ENCODE data around the gene ITGA8.

Gene ITGA8

DNA sequence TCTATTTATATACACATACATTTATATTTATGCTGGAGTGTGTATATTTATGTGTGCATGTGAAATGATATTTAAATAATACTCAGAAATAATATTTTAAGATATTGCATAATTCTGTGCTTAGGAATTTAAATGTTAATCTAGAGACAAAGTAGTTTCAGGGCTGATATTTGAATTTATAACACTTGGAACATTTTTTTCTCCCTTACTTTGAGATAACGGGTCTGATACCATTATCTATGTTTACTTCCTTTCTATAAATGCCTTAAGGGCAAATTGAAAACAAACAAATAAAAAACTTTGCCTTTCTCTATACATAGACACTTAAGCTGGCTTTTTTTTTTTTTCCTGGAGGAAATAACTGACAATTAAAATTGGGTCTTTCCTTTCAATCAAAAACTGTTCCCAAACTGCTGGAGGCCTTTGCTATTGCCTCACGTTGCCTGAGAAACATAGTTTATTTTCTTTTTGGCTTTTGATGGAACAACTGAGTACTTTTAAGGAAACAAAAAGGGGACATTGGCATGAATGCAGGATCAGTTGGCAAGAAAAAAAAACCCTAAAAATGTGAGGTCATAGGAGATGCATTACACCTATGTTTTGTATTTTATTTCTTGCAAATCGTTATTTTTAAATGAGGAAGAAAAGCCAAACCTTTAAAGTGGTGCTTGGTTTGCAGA, 98.7 kb downstream of the ITGA8 start:
- no peak for DNase-seq (ENCODE audit: extremely low read depth, low read depth)
- TF ChIP-seq, protein P1, sequence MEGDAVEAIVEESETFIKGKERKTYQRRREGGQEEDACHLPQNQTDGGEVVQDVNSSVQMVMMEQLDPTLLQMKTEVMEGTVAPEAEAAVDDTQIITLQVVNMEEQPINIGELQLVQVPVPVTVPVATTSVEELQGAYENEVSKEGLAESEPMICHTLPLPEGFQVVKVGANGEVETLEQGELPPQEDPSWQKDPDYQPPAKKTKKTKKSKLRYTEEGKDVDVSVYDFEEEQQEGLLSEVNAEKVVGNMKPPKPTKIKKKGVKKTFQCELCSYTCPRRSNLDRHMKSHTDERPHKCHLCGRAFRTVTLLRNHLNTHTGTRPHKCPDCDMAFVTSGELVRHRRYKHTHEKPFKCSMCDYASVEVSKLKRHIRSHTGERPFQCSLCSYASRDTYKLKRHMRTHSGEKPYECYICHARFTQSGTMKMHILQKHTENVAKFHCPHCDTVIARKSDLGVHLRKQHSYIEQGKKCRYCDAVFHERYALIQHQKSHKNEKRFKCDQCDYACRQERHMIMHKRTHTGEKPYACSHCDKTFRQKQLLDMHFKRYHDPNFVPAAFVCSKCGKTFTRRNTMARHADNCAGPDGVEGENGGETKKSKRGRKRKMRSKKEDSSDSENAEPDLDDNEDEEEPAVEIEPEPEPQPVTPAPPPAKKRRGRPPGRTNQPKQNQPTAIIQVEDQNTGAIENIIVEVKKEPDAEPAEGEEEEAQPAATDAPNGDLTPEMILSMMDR (IDR thresholded peaks at IDR 0.05; ENCODE audit: low read depth, low read length): no peak

DNA sequence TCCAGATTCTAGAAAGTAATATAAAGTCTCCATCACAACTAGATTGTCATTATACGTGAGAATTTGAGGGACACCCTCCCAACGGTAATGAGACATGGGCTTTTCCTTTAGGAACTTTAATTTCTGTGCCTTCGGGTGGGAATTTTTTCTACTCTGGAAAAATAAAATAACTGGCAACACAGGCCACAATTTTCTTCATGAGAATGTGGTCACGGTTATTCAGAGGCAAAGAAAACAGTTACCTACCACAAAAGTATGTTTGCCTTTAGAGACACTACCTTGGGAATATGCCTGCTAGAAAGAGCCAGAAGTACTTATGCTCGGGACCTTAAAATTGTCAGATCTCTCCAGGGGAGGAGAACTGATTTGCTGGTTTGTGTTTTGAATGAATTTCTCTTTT, 99.4 kb downstream of the ITGA8 start:
- DNase-seq (ENCODE audit: extremely low read depth, low read depth): no peak
- TF ChIP-seq, protein P1 (IDR thresholded peaks at IDR 0.05; ENCODE audit: low read depth, low read length): no peak

DNA sequence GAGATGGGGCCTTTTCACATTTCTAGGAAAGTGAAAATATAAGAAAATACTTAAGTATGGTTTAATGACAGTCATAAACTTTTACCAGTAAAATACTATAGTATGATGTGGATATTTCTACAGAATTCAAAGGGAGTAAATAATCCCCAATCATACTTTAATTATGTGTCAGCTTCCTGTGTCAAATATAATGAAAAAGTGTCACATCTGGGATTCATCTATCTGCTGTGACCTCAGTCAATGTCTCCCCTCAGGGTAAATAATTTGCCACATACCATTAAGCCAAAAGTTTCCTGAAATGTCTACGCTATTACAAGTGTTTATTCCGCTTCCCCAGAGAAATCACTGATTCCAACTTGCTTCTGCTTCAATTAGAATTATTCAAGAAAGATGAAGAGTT, 110.5 kb downstream of the ITGA8 start:
- no peak for DNase-seq (ENCODE audit: extremely low read depth, low read depth)
- TF ChIP-seq, protein P1 (IDR thresholded peaks at IDR 0.05; ENCODE audit: low read depth, low read length): no peak

DNA sequence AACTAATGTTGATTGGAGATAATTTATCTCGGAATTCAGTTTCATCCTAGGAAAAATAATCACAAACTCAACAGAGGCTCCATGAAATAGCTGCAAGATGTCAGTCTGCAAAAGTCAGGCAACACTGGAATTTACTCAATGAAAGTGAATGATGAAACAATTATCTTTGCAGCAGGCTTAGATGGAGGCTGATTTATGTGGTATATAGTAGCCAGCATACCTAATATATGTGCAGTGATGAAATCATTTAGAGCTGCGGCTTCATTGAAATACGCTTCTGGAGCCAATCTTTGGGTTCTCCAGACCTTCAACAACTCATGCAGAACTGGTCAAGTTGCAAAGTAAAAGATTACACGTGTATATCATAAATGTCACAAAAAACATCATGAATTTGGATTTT, 113.3 kb downstream of the ITGA8 start:
- TF ChIP-seq, protein P1 (IDR thresholded peaks at IDR 0.05; ENCODE audit: low read depth, low read length): no peak
- no peak for DNase-seq (ENCODE audit: extremely low read depth, low read depth)

DNA sequence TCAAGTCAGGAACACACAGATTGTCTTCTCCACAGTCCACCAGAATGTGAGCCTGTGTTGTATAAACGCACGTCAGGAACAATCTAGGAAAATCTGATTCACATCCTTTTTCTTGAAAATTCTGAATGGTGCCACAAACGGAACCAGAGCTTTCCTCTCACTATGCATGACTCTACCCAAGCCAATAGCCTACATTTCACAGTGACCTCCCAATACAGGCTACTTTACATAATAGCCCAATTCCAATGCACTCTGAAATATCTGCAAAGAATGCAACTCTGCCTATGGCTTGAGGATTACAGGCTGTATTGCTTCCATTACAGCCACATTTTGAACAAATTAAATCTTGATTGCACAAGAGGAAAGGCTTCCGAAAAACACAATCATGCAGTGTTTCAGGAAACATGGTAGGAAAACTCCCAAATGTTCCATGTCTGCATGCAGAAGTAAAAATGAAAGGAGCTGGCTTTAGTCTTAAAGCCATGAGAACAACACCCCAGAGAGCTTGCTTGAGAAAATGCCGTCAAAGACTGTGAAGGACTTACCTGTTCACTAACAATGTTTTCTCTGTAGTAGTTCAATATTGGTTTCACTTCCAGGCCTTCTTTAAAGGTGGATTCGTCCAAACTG, 113.9 kb downstream of the ITGA8 start:
- TF ChIP-seq, protein P1 (IDR thresholded peaks at IDR 0.05; ENCODE audit: low read depth, low read length): no peak
- DNase-seq (ENCODE audit: extremely low read depth, low read depth): peak; percentile 41

DNA sequence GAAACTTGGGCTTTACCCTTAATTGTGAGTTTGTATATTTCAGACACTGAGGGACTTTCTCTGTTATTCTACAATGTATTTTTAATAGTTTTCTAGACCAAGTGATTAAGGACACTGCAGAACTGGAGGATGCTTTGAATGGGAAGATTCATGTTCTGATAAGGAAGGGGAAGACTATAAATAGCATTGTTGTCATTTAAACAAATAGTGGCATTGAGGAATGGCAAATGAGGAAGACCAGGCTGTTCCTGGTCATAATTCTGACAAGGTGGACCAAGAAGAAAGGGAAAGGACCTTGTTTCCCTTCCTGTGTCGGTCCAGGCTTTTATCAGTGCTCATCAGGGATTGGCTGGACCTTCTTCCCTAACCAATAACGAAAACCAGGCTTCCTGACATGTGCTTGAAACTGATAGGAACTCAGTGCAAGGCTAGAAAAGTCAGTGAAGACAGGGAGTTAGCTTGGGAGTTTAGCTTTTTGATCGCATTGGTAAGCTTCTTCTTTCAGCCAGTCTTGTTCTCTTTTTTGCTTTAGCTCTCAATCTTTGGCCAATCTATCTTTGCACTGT, 116.2 kb downstream of the ITGA8 start:
- TF ChIP-seq, protein P1 (IDR thresholded peaks at IDR 0.05; ENCODE audit: low read depth, low read length): no peak
- no peak for DNase-seq (ENCODE audit: extremely low read depth, low read depth)

DNA sequence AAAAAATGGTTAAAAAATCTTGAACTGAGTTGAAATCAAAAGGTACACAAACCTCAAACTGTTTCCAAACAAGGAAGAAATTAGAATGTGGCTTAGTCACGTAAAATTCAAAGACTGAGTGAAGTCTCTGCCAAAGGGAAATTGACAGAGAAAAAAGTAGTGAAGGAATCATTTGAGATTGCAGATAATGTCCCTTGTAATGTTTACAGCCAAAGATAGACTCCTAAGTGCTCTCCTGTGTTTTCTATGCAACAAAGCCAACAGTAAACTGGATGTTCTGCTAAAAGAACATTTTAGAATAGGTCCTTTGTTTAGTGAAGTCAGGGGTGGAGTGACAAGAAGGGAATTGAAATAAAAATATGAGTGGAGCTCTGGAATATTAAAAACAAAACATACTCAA, 117.9 kb downstream of the ITGA8 start:
- TF ChIP-seq, protein P1 (IDR thresholded peaks at IDR 0.05; ENCODE audit: low read depth, low read length): no peak
- DNase-seq (ENCODE audit: extremely low read depth, low read depth): no peak

All from AG09319 (cell line).